GM12878 (cell line): ENCODE measurements around the gene APC2.

Experiments
- MXI1 ChIP-seq: fragments of 150-350 bp; IDR thresholded peaks from 2 replicates; pipeline ENCODE4 v1.6.1; 2011; ENCODE audit warnings: low read depth, mild to moderate bottlenecking, inconsistent platforms, low read length, improper control_type of control experiment
- MYC ChIP-seq: IDR thresholded peaks from 2 replicates; pipeline ENCODE4 v1.6.1; 2011; ENCODE audit warnings: mild to moderate bottlenecking, low read length, moderate library complexity, inconsistent platforms; ENCODE audit not compliant: insufficient read depth, insufficient replicate concordance, insufficient read length, severe bottlenecking
- RCOR1 ChIP-seq: conservative IDR thresholded peaks from 2 replicates; pipeline ENCODE4 v1.6.1; 2012; ENCODE audit warnings: low read depth, low read length, improper control_type of control experiment
- ZNF217 ChIP-seq: fragments of 450-650 bp; IDR thresholded peaks from 2 replicates; pipeline ENCODE4 v1.6.1; 2017; ENCODE audit warnings: antibody characterized with exemption, mild to moderate bottlenecking

GRCh38 chr19:1516395-1516753 is 66.5 kb downstream of the APC2 start:
- TF ChIP-seq MXI1 = no peak
- no peak for TF ChIP-seq RCOR1
- TF ChIP-seq MYC = no peak
- TF ChIP-seq ZNF217 = no peak
